ENCODE measurements around the gene MYRIP.

The MYRIP gene

GRCh38 chr3:39809995-39810595 lies 686 bp downstream of the MYRIP start:
- no peak overlapping the region for H2BK120ac ChIP-seq (ENCODE audit: low read depth, low read length)
- WGBS: 5% methylated on average over 47 of the region's 48 CpGs
- H3K4ac ChIP-seq (ENCODE audit: low read depth in 1 of 2, low read length in 2 of 2): no peak overlapping the region
- no peak overlapping the region for H3K14ac ChIP-seq (ENCODE audit: low read length in 2 of 2)
- H4K8ac ChIP-seq (ENCODE audit: low read length): no peak overlapping the region
- no peak overlapping the region for H3K18ac ChIP-seq (ENCODE audit: low read depth in 1 of 2, low read length in 2 of 2)
- no peak overlapping the region for H4K91ac ChIP-seq (ENCODE audit: low read length)
- H2AFZ ChIP-seq (ENCODE audit: low read depth, low read length): no peak overlapping the region
- H3K79me1 ChIP-seq (replicated peaks; ENCODE audit: low read length, poor library complexity, severe bottlenecking): no peaks in the 10 kb centered on the region
- no peak overlapping the region for H2AK5ac ChIP-seq (ENCODE audit: low read length, severe bottlenecking)
- H2BK12ac ChIP-seq (ENCODE audit: low read length in 2 of 2): no peak overlapping the region
- H3K27ac ChIP-seq (ENCODE audit: low read length, poor library complexity, severe bottlenecking): no peak overlapping the region
- peaks cover 47 to 80% of the 10 kb centered on the region in 2 experiments for H3K27me3 ChIP-seq (ENCODE audit: control insufficient read depth in 1 of 2, insufficient read depth in 1 of 2, low read length in 2 of 2)
- no peaks in the 10 kb centered on the region for H3K9me3 ChIP-seq (ENCODE audit: control insufficient read depth, low read length)
- no peak overlapping the region for H2BK5ac ChIP-seq (ENCODE audit: low read depth, low read length, poor library complexity, severe bottlenecking)
- no peaks in the 10 kb centered on the region for H3K36me3 ChIP-seq (ENCODE audit: control insufficient read depth in 1 of 2, insufficient read depth in 2 of 2, low read depth in 1 of 2, low read length in 2 of 2)
- peak overlapping the region; percentile 57 to 67 for H3K4me3 ChIP-seq (ENCODE audit: insufficient read depth in 1 of 2, low read depth in 1 of 2, low read length in 2 of 2)
- H3K4me2 ChIP-seq (ENCODE audit: low read length, poor library complexity, severe bottlenecking): peak overlapping the region; percentile 97
- no peak for DNase-seq
- no peak overlapping the region for H2BK15ac ChIP-seq (ENCODE audit: low read depth, poor library complexity, severe bottlenecking)
- no peak overlapping the region for H3K9ac ChIP-seq (ENCODE audit: low read length)
- H3K23ac ChIP-seq (ENCODE audit: low read length in 2 of 2): no peak overlapping the region
- H3K4me1 ChIP-seq (ENCODE audit: control insufficient read depth, insufficient read depth, low read depth, low read length): peaks cover 16% of the 10 kb centered on the region

- Histone ChIP-seq H2BK12ac (ENCODE audit: low read length in 2 of 2) (no peak overlapping the region), H3K9me3 (ENCODE audit: control insufficient read depth, low read length) (no peaks in the 10 kb centered on the region), H3K4me1 (ENCODE audit: control insufficient read depth, insufficient read depth, low read depth, low read length) (peaks cover 16% of the 10 kb centered on the region), H4K91ac (ENCODE audit: low read length) (no peak overlapping the region), H3K9ac (ENCODE audit: low read length) (no peak overlapping the region), H2AFZ (ENCODE audit: low read depth, low read length) (no peak overlapping the region), H2BK120ac (ENCODE audit: low read depth, low read length) (no peak overlapping the region), H3K4me3 (ENCODE audit: insufficient read depth in 1 of 2, low read depth in 1 of 2, low read length in 2 of 2) (peak overlapping the region in 1 of 2 experiments; percentile 67), H3K4me2 (ENCODE audit: low read length, poor library complexity, severe bottlenecking) (no peak overlapping the region), H2BK5ac (ENCODE audit: low read depth, low read length, poor library complexity, severe bottlenecking) (no peak overlapping the region), H3K27me3 (ENCODE audit: control insufficient read depth in 1 of 2, insufficient read depth in 1 of 2, low read length in 2 of 2) (peaks cover 47 to 78% of the 10 kb centered on the region in 2 experiments), H3K27ac (ENCODE audit: low read length, poor library complexity, severe bottlenecking) (no peak overlapping the region), H4K8ac (ENCODE audit: low read length) (no peak overlapping the region), H2AK5ac (ENCODE audit: low read length, severe bottlenecking) (no peak overlapping the region), H3K79me1 (replicated peaks; ENCODE audit: low read length, poor library complexity, severe bottlenecking) (no peaks in the 10 kb centered on the region), H2BK15ac (ENCODE audit: low read depth, poor library complexity, severe bottlenecking) (no peak overlapping the region), H3K18ac (ENCODE audit: low read depth in 1 of 2, low read length in 2 of 2) (no peak overlapping the region), H3K36me3 (ENCODE audit: control insufficient read depth in 1 of 2, insufficient read depth in 2 of 2, low read depth in 1 of 2, low read length in 2 of 2) (no peaks in the 10 kb centered on the region), H3K23ac (ENCODE audit: low read length in 2 of 2) (no peak overlapping the region), H3K14ac (ENCODE audit: low read length in 2 of 2) (no peak overlapping the region), H3K4ac (ENCODE audit: low read depth in 1 of 2, low read length in 2 of 2) (no peak overlapping the region)
- no peak for DNase-seq
- WGBS: 5% methylated on average over 14 of the region's 16 CpGs
Measured at GRCh38 chr3:39810647-39811161, 1.3 kb downstream of the MYRIP start.

- H3K23ac ChIP-seq (ENCODE audit: low read length in 2 of 2): no peak overlapping the region
- H3K4me2 ChIP-seq (ENCODE audit: low read length, poor library complexity, severe bottlenecking): no peak overlapping the region
- no peak overlapping the region for H2BK5ac ChIP-seq (ENCODE audit: low read depth, low read length, poor library complexity, severe bottlenecking)
- no peak overlapping the region for H2BK120ac ChIP-seq (ENCODE audit: low read depth, low read length)
- H3K4ac ChIP-seq (ENCODE audit: low read depth in 1 of 2, low read length in 2 of 2): no peak overlapping the region
- no peak overlapping the region for H4K91ac ChIP-seq (ENCODE audit: low read length)
- no peaks in the 10 kb centered on the region for H3K9me3 ChIP-seq (ENCODE audit: control insufficient read depth, low read length)
- 96% methylated on average over 8 of the region's 9 CpGs for WGBS
- H3K36me3 ChIP-seq (ENCODE audit: control insufficient read depth in 1 of 2, insufficient read depth in 2 of 2, low read depth in 1 of 2, low read length in 2 of 2): no peaks in the 10 kb centered on the region
- no peak for DNase-seq
- H3K27me3 ChIP-seq (ENCODE audit: control insufficient read depth in 1 of 2, insufficient read depth in 1 of 2, low read length in 2 of 2): peaks cover 42 to 69% of the 10 kb centered on the region in 2 experiments
- no peaks in the 10 kb centered on the region for H3K79me1 ChIP-seq (replicated peaks; ENCODE audit: low read length, poor library complexity, severe bottlenecking)
- no peak overlapping the region for H2AK5ac ChIP-seq (ENCODE audit: low read length, severe bottlenecking)
- no peak overlapping the region for H3K18ac ChIP-seq (ENCODE audit: low read depth in 1 of 2, low read length in 2 of 2)
- no peak overlapping the region for H3K27ac ChIP-seq (ENCODE audit: low read length, poor library complexity, severe bottlenecking)
- no peak overlapping the region for H3K14ac ChIP-seq (ENCODE audit: low read length in 2 of 2)
- H2AFZ ChIP-seq (ENCODE audit: low read depth, low read length): no peak overlapping the region
- H4K8ac ChIP-seq (ENCODE audit: low read length): no peak overlapping the region
- H2BK15ac ChIP-seq (ENCODE audit: low read depth, poor library complexity, severe bottlenecking): no peak overlapping the region
- H3K4me3 ChIP-seq (ENCODE audit: insufficient read depth in 1 of 2, low read depth in 1 of 2, low read length in 2 of 2): no peak overlapping the region
- H3K4me1 ChIP-seq (ENCODE audit: control insufficient read depth, insufficient read depth, low read depth, low read length): peaks cover 16% of the 10 kb centered on the region
- no peak overlapping the region for H3K9ac ChIP-seq (ENCODE audit: low read length)
- no peak overlapping the region for H2BK12ac ChIP-seq (ENCODE audit: low read length in 2 of 2)
Measured at GRCh38 chr3:39811561-39811960, 2.2 kb downstream of the MYRIP start.

GRCh38 chr3:39812537-39812936 lies 3.1 kb downstream of the MYRIP start:
- Histone ChIP-seq H2BK120ac (ENCODE audit: low read depth, low read length) (no peak overlapping the region), H3K36me3 (ENCODE audit: control insufficient read depth in 1 of 2, insufficient read depth in 2 of 2, low read depth in 1 of 2, low read length in 2 of 2) (no peaks in the 10 kb centered on the region), H3K4me1 (ENCODE audit: control insufficient read depth, insufficient read depth, low read depth, low read length) (peaks cover 16% of the 10 kb centered on the region), H4K91ac (ENCODE audit: low read length) (no peak overlapping the region), H3K27ac (ENCODE audit: low read length, poor library complexity, severe bottlenecking) (no peak overlapping the region), H3K23ac (ENCODE audit: low read length in 2 of 2) (no peak overlapping the region), H3K4me2 (ENCODE audit: low read length, poor library complexity, severe bottlenecking) (no peak overlapping the region), H3K4me3 (ENCODE audit: insufficient read depth in 1 of 2, low read depth in 1 of 2, low read length in 2 of 2) (no peak overlapping the region), H3K9ac (ENCODE audit: low read length) (no peak overlapping the region), H2BK5ac (ENCODE audit: low read depth, low read length, poor library complexity, severe bottlenecking) (no peak overlapping the region), H3K18ac (ENCODE audit: low read depth in 1 of 2, low read length in 2 of 2) (no peak overlapping the region), H2BK15ac (ENCODE audit: low read depth, poor library complexity, severe bottlenecking) (no peak overlapping the region), H3K14ac (ENCODE audit: low read length in 2 of 2) (no peak overlapping the region), H2AK5ac (ENCODE audit: low read length, severe bottlenecking) (no peak overlapping the region), H2BK12ac (ENCODE audit: low read length in 2 of 2) (no peak overlapping the region), H3K27me3 (ENCODE audit: control insufficient read depth in 1 of 2, insufficient read depth in 1 of 2, low read length in 2 of 2) (peaks cover 37 to 62% of the 10 kb centered on the region in 2 experiments), H3K4ac (ENCODE audit: low read depth in 1 of 2, low read length in 2 of 2) (no peak overlapping the region), H2AFZ (ENCODE audit: low read depth, low read length) (no peak overlapping the region), H3K9me3 (ENCODE audit: control insufficient read depth, low read length) (no peaks in the 10 kb centered on the region), H3K79me1 (replicated peaks; ENCODE audit: low read length, poor library complexity, severe bottlenecking) (no peaks in the 10 kb centered on the region), H4K8ac (ENCODE audit: low read length) (no peak overlapping the region)
- 21% methylated on average over 2 of the region's 2 CpGs for WGBS
- DNase-seq: no peak
